GM12801 (cell line): Measurements from ENCODE around the gene WDR90.

Source experiments
- TF ChIP-seq, protein P1 (sequence below): IDR thresholded peaks from one replicate; pipeline ENCODE4 v1.5.1; 2011; ENCODE audit warnings: control low read depth; ENCODE audit not compliant: insufficient read length; ENCODE audit errors: extremely low read depth

Gene WDR90

DNA sequence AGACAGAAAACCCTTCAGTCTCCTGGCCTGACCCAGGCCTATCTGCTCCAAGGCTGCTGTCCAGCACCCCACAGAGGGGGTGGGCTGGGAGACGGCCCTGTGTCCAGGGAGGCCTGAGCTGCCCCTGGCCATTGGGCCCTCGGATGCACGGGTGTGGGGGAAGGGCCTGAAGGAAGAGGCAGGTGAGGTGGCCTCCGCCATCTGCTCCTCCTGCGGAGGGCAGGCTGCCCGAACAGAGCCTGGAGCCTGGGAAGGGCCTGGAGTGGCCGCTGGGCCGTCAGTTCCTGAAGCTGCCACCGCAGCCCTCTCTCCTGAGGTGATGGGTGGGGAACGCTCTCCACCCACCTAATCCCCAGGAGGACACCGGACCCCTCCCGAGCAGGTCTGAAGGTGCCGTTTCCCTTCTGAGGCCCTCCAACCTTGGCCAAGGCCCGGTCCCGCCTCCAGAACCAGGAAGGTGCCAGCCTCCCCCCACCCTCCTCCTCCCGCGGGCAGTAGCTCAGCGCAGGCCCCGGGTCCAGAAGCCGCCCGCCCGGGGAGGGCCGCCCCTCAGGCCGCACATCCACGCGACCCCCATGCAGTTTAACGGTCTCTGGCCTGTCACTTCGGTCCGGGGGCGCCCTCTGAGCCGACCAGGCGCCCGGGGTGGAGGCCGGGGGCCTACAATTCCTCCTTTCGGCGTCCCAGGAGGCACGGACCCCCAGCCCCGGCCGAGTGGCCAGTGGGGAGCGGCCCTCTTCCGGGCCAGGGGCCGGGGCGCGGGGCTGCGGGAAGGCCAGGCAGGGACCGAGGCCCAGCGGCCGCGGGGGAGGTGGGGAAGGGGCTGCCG lies 55.6 kb downstream of the WDR90 start:
- TF ChIP-seq, protein P1, sequence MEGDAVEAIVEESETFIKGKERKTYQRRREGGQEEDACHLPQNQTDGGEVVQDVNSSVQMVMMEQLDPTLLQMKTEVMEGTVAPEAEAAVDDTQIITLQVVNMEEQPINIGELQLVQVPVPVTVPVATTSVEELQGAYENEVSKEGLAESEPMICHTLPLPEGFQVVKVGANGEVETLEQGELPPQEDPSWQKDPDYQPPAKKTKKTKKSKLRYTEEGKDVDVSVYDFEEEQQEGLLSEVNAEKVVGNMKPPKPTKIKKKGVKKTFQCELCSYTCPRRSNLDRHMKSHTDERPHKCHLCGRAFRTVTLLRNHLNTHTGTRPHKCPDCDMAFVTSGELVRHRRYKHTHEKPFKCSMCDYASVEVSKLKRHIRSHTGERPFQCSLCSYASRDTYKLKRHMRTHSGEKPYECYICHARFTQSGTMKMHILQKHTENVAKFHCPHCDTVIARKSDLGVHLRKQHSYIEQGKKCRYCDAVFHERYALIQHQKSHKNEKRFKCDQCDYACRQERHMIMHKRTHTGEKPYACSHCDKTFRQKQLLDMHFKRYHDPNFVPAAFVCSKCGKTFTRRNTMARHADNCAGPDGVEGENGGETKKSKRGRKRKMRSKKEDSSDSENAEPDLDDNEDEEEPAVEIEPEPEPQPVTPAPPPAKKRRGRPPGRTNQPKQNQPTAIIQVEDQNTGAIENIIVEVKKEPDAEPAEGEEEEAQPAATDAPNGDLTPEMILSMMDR: no peak

DNA sequence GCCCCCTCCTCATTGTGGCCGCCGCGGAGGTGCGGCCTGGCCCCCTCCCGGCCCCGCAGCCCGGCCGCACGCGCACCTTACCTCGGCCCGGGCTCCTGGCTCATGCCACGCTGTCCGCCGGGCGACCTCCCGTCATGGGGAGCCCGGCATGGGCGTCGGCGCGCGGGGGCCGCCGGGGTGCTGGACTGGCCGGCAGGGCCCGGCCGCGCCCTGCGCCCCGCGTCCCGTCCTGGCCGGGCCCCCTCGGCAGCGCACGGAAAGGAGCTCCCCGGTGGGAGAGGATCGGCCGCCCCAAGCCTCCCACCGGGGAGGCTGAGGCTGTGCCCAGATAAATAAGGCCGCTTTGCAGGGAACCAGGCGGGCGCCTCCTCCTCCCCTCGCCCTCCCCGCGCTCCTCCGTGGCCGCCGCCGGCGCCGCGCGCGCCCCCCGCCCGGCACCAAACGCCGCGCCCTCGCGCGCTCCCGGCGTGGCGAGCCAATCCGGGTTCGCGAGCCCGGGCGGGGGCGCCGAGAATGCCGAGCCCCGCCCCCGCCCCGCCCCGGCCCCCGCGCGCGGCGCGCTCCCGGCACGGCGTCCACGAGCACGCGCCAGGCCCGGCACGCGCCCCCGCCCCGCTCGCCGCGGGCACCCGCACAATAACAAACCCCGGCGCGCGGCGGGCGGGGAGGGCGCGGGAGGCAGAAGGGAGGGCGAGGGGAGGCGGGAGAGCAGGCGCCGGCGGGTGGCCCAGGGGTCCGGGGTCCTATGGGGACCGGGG lies 56.4 kb downstream of the WDR90 start, which contains the start of gene FBXL16:
Gene FBXL16 (minus strand): TSS at position 371 of the 758 bp plus-strand sequence. CDS start 8,396 bp downstream, outside the sequence.
- TF ChIP-seq, protein P1: no peak

DNA sequence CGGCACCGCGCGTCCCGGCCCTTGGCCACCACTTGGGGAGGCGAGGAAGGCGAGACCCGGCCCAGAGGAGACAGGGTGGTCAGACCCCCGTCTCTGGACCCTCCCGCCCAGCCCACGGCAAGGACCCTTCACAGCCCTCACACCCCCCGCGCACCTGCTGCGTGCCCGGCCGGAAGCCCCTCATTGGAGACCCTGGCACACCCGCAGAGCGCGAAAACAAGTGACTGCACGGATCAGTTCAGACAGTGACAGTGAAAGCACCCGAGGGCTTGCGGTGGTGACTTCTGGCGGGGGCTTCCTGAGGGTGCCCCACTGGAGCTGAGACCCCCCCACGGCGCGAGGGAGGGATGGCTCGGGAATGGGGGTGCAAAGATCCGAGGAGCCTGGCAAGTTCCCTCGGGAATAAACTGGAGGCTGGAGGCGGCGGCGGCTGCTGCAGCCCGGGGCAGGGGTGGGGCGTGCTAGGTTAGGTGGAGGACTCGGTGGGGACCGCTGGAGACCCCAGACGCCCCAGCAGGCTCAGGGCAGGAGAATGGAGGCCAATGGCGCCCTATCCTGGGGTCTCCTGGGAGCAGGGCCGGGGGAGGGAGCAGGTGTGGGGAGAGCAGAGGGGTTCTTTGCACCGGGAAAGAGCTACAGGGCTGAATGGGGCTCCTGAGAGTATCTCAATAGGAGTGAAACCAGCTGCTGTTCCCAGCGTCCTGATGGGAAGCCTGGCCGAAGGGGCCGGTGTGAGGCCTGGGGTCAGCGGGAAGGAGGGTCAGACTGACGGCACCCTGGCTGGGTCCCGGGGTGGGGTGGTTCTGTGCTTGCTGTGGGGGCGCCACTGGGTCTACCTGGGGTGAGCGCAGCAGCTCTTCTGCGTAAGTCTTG lies 57.3 kb downstream of the WDR90 start:
- TF ChIP-seq, protein P1: no peak

DNA sequence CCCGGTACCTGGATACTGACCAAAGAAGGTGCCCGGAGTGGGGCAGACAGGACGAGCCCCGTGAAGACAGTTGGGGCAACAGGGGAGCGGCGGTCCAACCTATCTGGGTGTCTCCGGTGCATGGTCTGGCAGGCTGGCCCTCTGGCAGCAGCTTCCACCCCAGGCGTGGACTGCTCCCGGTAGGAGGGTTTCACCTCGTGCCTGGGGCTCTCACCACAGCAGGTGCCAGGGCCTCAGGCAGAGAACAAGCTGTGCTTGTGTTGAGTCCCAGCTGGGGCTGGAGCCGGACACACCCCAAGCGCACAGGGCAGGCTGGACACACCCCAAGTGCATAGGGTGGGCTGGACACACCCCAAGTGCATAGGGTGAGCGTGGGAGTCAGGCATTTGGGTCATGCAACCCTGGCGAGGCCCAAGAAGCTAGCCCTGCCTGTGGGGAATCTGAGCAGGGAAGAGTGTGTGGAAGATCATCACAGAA lies 57.9 kb downstream of the WDR90 start:
- TF ChIP-seq, protein P1: no peak

DNA sequence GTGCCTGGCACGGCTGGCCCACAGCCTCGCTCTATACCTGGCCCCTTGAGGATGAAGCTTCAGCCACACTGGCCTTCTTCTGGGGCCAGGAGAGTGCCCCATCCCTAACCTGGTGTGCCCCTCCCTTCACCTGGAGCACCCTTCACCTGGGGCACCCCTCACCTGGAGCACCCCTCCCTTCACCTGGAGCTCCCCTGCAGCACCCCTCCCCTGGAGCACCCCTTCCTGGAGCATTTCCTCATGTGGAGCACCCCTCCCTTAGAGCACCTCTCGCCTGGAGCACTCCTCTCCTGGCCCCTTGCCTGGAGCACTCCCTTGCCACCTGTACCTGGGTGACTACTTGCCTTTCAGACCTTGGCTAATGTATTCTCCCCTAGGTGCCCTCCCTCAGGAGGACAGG lies 58.9 kb downstream of the WDR90 start:
- TF ChIP-seq, protein P1: no peak

DNA sequence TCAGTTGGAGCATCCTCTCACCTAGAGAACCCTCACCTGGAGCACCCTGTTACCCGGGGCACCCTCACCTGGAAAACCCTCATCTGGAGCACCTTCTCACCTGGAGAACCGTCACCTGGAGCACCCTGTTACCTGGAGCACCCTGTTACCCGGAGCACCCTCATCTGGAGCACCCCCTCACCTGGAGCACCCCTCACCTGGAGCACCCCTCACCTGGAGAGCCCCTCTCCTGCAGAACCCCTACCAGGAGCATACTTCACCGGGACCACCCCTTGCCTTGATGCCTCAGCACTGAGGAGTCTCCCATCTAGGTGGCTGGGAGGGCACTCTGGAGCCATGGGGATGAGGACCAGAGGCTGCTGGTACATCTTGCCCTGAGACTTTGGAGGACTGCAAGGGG lies 59.8 kb downstream of the WDR90 start:
- TF ChIP-seq, protein P1: no peak
